Keratinocyte (primary cell): ENCODE data around the gene ZFPL1.

ENCODE experiments used
- EZH2 ChIP-seq: IDR thresholded peaks from one replicate; pipeline ENCODE4 v1.6.1; 2012; ENCODE audit warnings: inconsistent platforms, mild to moderate bottlenecking, low read length, moderate library complexity
- TF ChIP-seq, protein P1 (sequence below), 3 experiments: IDR thresholded peaks in 1 of 3; conservative IDR thresholded peaks in 1 of 3; optimal IDR thresholded peaks in 1 of 3; 2 replicates in 2 of 3; 3 replicates in 1 of 3; pipeline versions ENCODE3 to v1.5.1; 2011; ENCODE audit warnings: low read length in 3 of 3, mild to moderate bottlenecking in 3 of 3, moderate library complexity in 2 of 3, control low read depth in 1 of 3, inconsistent platforms in 1 of 3; ENCODE audit not compliant: insufficient read depth in 2 of 3; ENCODE audit errors: extremely low read depth in 1 of 3

DNA sequence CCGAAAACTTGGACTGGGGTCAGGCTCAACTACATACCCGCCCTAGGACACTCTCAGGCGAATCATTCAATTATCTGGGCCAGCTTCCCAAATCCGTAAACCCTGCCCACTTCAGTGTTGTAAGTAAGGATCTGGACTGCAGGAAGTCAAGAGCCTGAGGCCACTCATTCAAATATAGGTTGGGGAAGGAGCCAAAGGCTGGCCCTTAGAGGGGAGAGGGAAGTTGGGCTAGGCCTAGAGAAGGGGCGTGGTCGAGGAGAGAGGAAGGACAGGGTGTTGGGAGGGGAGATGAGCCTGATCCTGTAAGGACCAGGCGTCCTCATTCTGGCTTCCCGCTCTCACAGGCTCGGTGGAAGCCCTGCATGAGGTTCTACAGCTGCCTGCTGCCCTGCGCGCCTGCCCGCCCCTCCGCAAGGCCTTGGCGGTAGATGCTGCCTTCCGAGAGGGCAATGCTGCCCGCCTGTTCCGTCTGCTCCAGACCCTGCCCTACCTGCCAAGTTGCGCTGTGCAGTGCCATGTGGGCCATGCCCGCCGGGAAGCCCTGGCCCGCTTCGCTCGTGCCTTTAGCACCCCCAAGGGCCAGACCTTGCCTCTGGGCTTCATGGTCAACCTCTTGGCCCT is 40.0 kb upstream of the ZFPL1 start:
- TF ChIP-seq, protein P1, sequence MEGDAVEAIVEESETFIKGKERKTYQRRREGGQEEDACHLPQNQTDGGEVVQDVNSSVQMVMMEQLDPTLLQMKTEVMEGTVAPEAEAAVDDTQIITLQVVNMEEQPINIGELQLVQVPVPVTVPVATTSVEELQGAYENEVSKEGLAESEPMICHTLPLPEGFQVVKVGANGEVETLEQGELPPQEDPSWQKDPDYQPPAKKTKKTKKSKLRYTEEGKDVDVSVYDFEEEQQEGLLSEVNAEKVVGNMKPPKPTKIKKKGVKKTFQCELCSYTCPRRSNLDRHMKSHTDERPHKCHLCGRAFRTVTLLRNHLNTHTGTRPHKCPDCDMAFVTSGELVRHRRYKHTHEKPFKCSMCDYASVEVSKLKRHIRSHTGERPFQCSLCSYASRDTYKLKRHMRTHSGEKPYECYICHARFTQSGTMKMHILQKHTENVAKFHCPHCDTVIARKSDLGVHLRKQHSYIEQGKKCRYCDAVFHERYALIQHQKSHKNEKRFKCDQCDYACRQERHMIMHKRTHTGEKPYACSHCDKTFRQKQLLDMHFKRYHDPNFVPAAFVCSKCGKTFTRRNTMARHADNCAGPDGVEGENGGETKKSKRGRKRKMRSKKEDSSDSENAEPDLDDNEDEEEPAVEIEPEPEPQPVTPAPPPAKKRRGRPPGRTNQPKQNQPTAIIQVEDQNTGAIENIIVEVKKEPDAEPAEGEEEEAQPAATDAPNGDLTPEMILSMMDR (optimal IDR thresholded peaks at IDR 0.05 in 1 of 3, IDR thresholded peaks at IDR 0.05 in 1 of 3, conservative IDR thresholded peaks at IDR 0.05 in 1 of 3; ENCODE audit: extremely low read depth in 1 of 3, insufficient read depth in 2 of 3, low read length in 3 of 3): no peak
- TF ChIP-seq EZH2: no peak
